Kidney tubule cell (primary cell): ENCODE data around the gene NEK10.

Source experiments
- DNase-seq: peaks from one replicate; pipeline ENCODE4 v3.0.0-alpha.2; 2018; ENCODE audit warnings: low spot score

The NEK10 gene

DNA sequence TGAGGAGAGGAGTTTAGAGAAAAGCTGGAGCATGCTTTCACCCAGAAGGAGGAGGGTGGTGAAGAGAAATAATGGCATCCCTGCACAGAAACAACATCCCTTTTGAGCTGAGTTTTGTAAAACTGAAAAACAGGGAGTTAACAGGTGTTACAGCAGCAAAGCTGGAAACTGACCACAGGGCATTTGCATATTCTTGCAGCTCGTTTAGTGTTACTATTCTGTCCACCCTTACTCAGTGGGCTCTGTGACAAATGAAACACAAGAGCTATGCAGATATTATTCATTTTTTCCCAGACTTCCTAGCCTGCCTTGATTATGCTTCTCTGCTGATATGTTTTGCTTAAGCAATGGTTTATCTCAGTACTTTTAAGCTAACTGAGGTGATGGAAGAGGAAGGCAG, 272.0 kb downstream of the NEK10 start:
- no peak for DNase-seq

DNA sequence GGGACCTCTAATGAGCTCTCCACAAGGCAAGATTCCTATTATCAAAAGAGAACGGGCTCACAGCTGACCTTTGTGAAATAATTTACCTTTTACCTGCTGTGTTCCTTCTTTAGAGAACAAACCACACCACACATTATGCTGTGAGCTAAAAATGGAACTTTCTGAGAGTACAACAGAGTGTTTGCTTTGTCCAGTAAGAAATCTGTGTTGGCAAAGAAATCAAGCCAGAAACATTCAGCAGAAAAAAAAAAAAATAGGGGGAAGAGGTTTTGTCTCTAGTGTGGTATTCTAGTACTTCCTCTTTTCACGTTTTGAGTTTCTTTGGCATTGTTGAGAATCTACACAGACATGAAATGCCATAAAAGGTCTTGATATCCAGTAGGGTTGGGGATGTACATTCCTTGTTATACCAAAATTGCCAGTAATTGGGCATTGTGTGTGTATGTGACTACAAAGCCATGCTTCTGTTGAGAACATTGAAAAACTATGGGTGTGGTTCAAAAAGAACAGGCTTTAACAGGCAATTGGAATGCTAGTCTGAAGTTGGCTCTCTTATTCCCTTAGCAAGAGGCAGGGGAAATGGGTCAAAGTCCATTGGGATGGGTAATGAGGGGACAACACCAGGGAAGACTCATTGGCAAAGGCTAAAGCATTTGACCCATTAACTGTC, 273.5 kb downstream of the NEK10 start:
- DNase-seq = no peak

DNA sequence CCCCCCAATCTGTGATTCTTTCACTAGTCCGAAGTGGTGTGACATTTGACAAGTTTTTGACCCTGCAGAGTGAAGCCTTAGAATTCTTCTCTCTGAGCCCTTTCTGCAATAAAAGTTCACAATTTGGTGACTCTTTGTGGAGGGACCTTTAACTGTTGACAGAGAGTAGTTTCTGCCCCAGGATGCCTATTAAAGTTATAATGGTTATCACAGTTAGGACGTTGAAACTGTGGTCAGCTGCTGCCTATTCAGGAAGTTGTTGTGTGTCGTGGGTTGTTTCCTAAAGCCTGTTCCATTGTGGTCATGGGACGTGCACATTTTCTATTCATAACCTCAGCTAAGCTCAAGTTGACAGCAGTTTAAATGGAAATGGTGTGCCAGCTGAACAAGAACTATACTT, 274.5 kb downstream of the NEK10 start:
- no peak for DNase-seq

DNA sequence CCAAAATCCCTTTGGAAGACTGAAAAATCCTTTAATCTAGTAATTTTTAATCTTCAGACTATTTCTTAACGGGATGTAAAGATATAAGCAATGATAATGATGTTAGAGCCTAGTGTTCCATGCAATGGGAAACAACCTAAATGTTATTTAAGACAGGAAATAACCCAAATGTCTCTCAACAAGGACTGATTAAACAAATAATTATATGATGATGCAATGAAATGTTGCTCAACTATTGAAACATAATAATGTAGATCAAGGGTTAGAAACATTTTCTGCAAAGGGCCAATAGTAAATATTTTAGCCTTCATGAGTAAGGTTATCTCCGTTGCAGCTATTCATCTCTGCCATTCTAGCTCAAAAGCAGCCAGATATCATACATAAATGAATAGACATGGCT, 275.4 kb downstream of the NEK10 start:
- DNase-seq = no peak

DNA sequence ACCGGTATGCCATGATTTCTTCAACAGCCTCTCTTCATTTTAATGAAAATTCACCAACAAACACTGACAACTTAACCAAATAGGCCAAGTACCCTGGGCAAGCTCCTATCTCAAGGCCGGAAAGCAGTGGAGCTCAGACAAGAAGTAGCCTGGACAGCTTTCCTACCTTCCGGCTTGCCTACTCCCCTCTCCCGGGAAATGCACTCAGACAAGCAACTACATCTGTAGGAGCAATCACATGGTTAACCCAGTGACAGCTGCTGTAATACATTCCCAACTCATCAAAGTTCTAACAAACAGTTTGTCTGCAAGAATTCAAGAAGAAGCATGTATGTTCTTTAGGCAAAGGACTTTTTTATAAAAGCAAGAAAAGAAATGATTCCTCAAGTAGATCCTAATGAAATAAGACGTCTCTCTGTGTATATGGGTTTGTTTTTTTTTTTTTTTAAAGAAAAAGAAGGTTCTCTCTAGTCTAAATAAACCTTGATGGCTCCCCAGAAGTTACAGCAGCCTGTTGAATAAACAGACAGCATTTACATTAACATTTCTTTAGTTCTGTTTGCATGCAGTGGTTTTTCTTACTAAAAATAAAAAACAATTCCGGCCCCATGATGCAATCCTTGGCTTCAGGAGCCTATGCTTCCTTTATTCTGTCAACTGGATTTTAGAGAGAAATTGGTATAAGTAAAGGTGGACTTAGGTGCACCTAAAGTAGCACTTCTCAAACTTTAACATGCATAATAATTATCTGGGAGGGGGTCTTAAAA, 278.7 kb downstream of the NEK10 start:
- DNase-seq = no peak

- peak; percentile 22 for DNase-seq
These were observed 279.5 kb downstream of the NEK10 start for GRCh38 chr3:27089645-27090044.

DNA sequence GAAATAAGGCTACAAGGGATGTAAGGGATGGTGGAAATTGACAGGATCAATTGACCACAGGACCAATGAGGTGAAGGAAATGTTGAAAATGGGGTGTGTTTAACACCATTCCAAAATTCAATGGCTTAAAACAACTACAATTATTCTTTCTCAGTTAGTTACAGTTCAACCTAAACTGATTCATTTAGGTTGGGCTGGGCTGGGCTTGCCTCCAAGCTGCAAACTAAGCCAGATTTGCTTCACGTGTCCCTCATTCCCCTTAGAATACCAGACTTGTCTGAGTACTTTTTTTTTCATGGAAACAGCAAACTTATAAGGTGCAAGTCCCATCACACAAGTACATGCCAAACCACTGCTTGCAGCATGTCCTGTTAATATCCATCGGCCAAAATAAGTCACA, 280.1 kb downstream of the NEK10 start:
- peak; percentile 14 for DNase-seq

DNA sequence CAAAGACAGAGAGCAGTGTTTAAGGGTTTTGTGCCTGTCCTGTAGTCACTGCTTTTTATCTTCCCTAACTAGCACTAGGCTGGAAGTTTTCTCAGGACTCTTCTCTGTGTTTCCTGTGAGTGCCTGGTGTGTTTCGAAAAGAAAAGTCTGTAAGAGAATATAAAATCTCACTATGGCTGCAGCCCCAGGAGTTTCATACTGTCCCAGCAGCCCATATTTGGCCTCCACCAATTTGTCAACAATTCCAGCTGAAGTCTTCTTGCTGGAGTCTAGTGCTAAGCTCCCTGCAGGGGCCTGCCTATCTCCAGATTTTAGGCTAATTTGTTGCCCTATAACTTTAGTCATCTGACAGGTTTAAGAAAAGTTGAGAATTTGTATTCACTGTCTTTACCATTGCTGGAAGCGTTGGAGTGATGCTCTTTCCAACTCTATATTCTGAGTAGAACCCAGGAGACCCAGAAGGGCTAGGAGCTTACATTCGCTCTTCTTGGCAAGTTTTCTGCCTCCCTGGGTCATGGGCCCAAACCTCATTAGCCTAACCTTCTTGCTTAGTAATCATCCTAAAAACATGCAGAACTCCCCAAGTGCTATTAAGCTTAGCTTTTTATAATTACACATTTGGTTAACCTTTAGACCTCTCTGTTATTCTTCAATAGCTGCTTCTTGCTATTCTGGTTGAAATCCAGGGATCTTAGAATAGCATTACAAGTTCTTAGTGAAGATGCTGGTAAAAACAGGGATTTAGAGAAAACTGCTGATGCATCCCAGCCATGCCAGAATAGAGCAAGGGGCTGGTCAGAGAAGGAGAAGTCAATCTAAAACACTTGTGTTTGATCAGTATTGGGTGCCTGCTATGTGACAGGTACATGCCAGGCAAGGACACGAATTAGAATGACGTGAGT, 283.1 kb downstream of the NEK10 start:
- no peak for DNase-seq

GRCh38 chr3:27081992-27082607, 287.1 kb downstream of the NEK10 start:
- no peak for DNase-seq

GRCh38 chr3:27081566-27081965, 287.6 kb downstream of the NEK10 start:
- DNase-seq = no peak

DNA sequence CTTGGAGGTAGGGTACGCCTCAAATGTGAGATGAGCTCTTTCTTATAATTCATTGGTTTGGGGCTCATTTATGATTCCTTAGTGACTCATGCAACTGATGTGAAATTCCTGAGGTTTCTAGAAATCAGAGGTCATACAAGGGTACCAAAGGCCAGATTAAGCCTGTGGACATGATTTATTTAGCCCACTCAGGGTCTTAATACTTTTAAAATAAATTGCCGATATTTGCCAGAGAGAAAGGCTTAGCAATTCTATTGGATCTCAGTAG, 289.0 kb downstream of the NEK10 start:
- no peak for DNase-seq

DNA sequence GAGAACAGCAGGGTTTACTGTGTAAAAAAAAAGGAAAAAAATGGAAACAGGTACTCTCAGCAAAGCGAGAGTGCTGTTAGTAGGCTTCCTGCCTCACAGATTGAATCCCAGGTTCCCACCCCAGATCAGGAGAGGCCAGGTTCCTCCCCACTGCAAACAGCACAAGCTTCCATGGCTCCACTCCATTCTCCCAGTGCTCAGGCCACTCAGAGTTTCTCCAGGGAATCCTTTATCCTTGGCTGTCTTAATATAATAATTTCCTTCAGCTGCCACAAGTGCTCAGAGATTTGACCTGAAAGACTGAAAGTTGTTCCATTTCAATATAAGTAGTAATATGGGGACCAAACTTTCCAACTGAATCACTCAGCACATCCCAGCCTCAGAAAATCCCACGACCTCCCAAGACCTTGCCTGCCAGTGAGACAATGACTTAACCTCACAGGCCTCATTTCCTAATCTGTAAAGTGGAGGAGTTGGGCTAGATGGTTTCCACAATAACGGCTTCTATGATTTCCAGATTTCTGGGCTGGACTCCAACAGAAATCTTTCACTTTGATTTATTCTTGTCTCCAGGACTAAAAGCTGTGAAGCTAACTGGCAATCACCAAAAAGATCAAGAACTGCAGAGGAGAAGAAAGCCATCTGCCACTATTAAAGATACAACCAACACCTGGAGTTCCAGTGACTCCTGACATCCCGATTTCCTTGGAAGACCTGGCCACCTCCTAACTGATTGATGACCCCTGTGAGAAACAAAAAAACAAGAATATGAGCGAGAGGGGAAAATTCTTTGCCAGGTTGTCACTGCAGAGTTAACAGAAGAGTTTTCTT, 289.5 kb downstream of the NEK10 start:
- DNase-seq = no peak

- DNase-seq = no peak
These were observed 290.8 kb downstream of the NEK10 start for GRCh38 chr3:27078246-27078913.

DNA sequence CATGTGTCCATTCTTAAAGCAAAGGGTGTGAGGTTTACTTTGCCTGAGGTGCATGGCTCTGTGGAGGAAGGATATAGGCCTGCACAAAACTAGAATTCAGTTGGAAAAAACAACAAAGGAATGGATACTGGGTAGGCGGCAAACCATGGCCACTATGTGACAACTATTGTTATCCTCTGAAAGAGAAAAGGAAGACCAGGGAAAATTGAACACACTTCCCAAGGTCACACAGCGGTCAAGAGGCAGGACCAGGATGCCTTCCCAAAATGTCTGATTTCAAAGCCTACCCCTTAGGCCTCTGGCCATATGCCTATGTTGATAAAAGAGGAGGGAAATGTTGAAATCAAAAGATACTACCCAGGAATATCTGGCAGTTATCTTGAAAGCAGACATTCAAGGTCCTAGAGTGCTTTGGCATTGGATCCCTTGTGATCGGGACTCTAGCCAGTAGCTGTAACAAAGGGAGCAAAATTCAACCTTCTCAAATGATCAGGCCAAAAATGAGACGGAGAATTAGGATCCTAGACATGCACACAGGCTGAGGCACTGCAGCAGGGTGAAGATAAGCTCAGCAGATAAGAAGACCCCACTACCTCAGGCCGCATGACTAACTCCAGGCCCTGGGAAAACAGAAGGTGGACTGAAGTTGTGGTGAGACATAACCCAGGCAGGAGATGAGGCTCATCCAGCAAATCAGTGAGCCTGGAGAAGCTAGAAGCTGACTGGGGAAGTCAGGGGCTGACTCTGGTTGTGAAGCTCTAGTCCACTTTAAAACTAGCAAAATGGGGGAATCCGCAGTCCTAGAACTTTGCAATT, 292.2 kb downstream of the NEK10 start:
- no peak for DNase-seq

DNA sequence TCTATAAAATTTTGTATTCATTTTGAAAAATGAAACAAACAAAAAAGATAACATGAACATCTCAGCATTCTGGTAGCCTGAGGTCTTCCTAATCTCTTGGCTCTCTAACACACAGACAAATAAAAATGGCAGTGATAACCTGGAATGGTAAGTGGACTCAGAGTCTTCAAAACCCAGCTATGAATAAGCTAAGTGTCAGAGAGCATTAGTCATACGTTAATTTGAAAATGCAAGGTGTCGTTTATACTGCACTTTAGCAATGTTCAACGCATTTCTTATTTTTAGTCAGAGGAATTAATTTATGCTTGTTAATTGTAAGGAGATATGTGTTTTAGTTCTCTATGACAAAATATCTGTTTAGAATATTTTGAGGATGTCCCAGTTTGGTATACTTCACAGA, 294.3 kb downstream of the NEK10 start:
- peak; percentile 3 for DNase-seq

DNA sequence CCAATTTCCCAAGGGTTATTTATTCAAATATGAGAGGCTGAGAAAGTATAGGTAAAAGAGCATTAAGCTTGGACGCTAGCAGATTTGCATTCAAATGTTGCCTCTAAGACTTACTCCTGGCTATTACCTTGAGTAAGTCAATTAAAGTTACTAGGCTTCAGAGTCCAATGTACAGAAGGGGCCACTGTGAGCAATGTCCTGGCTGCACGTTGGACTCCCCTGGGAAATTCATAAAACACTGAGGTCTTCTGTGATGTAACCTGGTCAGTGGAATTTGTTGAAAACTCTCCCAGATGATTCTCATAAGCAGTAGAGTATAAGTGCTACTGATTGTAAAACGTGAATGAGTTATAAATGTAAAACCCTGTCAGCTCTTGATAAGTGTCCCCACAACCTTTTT, 295.3 kb downstream of the NEK10 start:
- no peak for DNase-seq

DNA sequence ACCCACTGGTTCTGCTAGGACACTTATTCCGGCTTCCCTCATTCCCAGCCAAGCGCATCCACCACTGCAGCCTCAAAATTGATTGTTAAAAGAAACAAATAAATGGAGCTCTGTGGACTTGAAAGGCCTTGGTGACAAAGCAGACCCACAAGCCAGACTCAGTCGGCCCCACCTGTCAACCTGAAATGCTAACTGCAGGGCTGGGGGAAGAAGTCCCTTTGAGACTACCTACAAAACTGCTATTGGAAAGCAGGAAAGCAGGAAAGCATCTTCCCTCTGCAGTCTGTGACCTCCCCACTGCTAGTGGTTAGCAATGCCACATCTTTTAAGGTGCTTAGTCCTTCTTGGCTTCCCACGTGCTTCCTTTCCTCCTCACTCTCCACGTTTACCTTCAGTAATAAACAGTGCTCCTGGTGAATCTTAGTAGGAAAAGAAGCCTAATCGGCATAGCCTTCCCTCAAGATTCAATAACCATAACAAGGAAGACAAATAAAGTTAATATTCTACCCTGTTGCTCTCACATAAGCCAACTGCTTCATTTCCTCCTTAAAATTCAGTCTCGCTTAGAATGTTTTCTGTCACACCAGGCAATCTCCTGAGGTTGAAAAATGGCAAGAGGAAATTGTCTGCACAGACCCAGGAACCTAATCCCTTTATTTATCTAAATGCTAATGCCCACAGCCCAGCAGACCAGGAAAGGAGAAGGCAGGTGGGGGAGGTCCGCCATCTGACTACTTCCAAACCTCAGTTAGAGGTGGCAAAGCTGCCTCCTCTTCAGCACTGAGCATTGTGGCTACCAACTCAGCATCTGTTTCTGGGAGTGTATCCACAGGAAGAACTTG, 296.2 kb downstream of the NEK10 start:
- DNase-seq = peak; percentile 20

- DNase-seq = no peak
These were observed 308.8 kb downstream of the NEK10 start for GRCh38 chr3:27060336-27060735.
